T-helper 9 cell (primary cell): ENCODE measurements around the gene SOWAHB.

Source experiments
- DNase-seq: peaks from one replicate; pipeline ENCODE4 v3.0.0-alpha.2; 2020
- total RNA-seq, 2 donors: gene quantifications; one replicate each; lab custom pipeline; 2026; lab: John Stamatoyannopoulos, UW

Gene SOWAHB, protein sequence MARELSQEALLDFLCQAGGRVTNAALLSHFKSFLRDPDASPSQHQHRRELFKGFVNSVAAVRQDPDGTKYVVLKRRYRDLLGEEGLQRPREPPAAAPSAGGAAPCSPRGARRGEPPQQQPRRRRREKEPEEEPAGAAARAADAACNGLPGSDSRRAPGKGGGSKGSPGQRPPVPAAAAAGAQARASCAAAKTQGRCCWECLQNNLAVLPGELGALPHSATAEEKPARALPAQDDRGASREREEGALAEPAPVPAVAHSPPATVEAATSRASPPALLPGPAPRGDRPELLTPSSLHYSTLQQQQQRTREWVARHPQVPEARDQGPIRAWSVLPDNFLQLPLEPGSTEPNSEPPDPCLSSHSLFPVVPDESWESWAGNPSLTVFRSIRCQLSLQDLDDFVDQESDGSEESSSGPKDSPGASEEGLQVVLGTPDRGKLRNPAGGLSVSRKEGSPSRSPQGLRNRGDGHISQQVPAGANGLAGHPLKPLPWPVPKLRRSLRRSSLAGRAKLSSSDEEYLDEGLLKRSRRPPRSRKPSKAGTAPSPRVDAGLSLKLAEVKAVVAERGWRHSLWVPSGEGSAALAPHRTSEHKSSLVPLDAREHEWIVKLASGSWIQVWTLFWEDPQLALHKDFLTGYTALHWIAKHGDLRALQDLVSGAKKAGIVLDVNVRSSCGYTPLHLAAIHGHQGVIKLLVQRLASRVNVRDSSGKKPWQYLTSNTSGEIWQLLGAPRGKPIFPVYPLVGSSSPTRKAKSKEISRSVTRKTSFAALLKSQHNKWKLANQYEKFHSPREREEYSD
- total RNA-seq, result 0 reads per million in 2 donors

DNA sequence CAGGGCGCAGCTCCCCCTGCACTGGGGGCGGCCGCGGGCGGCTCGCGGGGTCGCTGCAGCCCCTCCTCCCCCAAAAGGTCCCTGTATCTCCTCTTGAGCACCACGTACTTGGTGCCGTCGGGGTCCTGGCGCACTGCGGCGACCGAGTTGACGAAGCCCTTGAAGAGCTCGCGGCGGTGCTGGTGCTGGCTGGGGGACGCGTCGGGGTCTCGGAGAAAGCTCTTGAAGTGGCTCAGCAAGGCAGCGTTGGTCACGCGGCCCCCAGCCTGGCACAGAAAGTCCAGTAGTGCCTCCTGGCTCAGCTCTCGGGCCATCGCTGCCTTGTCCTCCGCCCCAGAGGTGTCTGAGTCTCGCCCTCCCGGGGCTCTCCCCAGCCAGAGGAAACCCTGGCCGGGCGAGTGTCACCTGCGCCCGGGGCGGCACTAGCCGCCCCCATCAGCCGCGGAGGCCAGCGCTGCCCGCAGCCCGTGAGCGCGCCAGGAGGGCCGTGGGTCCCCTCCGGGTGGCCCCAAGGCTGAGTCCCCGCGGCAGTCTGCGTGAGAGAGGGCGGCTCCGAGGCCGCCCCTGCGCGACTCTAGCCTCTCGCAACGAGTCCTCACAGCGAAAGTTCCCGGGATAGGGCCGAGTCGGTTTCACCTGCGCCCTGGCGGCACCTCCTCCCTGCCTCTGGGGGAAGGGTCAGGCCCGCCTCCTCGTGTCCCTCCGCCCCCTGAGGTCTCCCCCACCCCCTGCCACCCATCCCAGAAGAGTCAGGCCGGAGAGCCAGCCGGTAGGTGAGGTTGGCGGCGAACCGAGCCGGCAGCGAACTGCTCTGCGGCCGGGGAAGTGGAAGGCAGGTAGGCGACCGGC, at the start of gene SOWAHB:
TSS of gene SOWAHB (minus strand) at position 609 of the 849 bp plus-strand sequence. CDS start at position 314, 295 bp downstream.
- peak; percentile 19 for DNase-seq

DNA sequence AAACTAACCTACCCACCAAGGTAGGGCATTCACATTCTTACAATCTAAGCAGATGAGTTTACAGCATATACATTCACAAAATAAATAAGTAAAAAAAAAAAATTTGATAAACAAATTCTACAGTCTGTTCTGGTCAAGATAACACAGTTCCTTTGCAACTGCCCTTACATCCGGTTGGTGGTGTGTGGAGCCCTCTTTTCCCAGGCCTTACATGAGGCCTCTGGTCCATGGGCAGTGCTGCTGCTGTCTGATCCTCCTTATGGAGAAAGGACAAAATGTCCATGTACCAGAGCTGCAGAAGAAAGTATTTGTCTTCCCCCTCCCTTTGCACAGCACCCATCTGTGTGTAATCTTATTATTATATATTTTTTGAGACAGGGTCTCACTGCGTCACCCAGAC, 49.4 kb upstream of the SOWAHB start:
- no peak for DNase-seq

DNA sequence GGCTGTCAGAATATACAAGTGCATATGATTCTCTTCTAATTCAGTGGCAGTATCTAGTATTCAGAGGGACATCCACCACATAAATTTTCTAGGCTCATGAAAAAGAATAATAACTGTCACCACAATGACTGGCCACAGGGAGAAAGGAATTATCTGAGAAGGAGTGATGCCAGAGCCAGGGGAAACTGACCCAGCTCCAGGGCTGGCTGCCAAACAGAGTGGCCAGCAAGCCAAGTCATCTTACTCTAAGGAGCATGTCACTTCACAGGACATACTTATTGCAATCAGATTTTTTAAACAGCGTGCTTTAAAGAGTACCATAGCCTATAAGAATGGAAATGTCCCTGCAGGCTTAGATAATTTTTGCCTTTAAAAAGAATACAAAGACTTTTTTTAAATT, 45.8 kb upstream of the SOWAHB start:
- no peak for DNase-seq

DNA sequence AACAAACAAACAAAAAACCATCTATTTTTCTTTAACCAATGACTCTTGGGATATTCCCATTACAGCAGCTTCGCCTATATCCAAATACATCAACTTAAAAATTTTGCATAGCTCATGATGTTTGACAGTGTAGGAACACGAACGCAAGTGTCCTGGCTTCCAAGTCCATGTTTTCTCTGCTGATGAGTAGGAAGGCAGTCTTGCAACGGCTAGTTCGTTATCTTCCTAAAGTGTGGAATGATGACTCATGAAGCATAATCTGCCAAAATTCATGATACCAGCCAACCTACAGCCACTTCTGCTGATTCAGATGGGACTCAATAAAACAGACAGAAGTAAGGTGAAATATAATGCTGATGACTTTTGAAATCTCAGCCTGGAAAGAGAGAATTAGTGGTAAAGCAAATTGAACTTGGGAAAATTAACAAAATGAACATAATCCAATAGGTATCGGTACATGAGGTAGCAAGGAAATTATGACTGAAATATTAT, 45.2 kb upstream of the SOWAHB start:
- no peak for DNase-seq

DNA sequence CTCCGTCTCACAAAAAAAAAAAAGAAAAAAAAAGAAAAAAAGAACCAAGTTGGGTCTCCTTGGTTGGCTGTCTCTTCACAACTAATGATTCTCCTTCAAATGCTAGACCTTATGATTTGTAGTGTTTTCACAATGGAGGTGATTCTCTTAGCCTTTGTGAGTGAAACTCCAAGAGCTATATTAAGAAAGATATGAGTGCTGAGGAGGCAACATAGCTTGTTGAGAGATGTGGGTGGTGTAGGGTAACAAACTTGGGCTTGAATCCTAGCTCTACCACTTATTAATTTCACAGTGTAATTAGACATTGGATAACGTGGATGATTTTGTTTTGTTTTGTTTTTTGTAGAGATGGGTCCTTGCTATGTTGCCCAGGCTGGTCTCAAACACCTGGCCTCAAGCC, 41.2 kb upstream of the SOWAHB start:
- DNase-seq, result no peak

DNA sequence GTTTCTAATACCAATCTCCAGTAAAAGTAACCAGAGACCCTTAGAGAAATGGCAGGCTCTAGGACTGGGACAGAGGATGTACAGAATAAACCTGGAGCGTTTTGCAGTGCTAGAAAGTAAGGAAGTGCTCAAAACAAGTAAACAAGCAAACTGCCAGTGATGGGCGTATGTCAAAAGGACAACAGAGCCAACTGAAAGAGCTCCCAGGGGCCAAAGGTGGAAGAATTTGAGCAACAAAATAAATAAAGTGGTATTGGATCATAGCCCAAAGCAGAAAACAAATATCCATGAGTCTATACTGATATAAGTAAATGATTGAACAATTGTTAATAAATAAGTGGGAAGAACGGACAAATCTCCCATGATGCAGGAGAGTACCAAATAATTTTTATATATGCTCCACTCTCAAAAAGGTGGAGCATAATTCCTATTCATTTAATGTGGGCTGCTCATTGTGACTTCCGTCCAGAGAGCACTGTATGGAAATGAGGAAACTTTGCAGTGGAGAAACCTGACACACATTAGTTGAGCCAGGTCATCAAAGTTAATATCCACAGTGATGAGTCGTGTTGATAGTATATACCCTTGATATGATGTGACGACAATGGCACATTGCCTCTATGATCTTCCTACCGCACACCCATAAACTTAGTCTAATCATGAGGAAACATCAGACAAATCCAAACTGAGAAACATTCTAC, 33.8 kb upstream of the SOWAHB start:
- no peak for DNase-seq

DNA sequence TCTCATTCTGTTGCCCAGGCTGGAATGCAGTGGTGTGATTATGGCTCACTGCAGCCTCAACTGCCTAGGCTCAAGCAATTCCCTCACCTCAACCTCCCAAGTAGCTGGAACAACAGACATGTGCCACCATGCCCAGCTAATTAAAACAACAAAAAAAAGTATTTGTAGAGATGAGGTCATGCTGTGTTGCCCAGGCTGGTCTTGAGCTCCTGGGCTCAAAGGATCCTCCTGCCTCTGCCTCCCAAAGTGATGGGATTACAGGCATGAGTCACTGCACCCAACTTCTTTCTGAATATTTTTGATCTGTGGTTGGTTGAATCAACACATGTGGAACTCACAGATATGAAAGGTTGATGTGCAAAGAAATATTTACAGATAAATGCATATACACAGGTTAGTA, 33.1 kb upstream of the SOWAHB start:
- DNase-seq, result no peak

DNA sequence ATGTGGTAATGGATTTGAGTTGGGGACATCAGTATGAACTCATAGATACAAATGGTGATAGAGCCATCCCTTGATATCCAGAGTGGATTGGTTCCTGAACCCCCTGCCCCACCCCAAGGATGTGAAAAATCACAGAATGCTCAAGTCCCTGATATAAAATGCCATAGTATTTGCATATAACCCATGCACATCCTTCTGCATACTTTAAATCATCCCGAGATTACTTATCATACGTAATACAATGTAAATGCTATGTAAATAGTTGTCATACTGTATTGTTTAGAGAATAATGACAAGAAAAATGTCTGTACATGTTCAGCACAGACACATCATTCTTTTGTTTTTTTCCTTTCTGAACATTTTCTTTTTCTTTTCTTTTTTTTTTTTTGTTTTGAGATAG, 32.7 kb upstream of the SOWAHB start:
- DNase-seq, result no peak

DNA sequence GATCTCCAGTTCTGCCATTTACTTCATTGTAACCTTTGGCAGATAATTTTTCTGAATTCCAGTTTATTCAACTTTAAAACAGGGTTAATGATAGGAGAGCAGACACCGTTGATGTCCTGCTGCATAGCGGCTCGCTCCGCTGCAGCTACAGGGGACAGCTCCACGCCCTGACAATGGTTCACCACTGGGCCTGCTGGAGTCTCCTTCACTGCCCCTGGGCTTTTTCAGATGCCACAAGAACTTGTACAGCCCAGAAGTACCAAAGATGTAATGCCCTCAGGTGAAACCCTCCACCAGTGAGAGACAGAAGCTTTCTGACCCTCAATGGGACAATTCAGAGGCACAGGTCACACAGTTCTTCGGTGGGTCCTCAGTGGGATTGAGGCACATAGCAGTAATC, 28.9 kb upstream of the SOWAHB start:
- DNase-seq, result no peak

DNA sequence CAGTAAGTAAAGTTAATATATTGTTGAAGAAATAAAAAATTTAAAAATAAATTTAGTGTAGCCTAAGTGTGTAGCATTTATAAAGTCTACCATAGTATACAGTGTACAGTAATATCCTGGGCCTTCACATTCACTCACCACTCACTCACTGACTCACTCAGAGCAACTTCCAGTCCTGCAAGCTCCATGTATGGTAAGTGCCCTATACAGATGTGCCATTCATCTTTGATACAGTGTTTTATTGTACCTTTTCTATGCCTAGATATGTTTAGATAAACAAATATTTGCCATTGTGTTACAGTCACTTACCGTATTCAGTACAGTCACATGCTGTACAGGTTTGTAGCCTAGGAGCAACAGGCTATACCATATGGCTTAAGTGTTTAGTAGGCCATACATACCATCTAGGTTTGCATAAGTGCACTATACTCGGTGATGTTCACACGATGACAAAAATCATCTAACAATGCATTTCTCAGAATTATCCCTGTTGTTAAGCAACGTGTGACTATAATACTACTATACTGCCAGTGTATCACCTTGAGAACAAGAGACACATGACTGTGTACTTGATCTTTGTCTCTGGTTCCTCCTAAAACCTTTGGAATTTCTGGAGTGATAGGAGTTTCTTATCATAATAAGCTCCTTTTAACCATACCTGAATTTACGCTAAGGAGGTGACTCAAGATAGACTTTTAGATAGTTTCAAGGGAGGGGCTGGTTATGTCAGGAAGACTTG, 25.8 kb upstream of the SOWAHB start:
- no peak for DNase-seq

DNA sequence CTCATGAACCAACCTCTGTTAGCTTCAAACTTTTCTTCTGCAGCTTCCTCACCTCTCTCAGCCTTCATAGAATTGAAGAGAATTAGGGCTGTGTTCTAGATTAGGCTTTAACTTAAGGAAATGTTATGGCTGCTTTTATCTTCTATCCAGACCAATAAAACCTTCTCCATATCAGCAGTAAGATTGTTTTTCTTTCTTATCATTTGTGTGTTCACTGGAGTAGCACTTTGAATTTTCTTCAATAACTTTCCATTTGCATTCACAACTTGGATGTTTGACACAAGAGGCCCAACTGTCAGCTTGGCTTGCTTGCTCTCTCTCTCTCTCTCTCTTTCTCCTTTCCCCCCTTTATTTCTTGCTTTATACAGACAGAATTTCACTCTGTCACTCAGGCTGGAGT, 22.8 kb upstream of the SOWAHB start:
- no peak for DNase-seq

DNA sequence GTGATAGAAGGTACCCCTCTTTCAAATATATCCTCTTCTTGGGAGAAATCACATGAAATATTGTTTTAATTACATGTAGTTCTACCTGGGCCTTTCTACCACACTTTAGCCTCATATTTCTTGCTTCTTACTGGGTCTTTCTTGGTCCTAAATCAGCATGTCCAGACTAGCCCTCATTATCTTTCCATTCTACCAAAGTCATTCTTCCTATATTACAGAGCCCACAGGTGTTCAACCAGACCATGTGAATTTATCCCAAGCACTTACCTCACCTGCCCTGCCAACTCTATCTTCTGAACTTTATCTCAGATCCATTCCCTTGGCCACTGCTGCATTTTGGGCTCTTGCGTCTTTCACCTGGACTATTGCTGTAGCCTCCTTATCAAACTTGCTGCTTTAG, 11.8 kb upstream of the SOWAHB start:
- no peak for DNase-seq

DNA sequence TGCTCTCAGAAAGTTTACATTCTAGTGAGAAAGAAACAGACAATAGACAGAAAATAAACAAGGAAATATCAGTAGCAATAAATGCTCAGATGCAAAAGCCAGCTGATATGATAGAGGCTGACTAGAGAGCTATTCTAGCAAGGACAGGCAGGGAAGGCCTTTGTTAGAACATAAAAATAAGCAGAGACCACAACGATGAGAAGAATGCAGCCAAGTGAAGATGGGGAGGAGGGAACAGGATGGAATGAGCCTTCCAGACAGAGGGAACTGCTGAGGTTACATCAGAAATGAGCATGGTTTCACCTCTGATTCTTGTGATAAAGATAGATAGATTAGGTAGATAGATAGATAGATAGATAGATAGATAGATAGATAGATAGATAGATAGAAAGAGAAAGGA, 7.6 kb upstream of the SOWAHB start:
- no peak for DNase-seq

DNA sequence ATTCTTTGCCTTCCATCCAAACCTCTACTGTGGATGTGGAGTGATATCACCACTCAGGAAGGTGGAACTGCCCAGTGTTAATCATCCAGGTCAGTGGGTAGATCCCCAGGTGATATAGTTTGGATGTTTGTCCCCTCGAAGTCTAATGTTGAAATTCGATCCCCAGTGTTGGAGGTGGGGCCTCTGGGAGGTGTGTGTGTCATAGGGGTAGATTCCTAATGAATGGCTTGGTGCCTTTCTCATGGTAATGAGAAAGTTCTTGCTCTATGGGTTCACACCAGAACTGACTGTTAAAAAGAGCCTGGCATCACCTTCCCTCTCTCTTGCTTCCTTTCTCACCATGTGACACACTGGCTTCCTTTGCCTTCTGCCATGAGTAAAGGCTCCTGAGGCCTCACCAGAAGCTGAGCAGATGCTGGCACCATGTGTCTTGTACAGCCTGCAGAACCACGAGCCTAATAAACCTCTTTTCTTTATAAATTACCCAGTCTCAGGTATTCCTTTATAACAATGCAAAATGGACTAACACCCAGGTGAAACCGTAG, 6.8 kb upstream of the SOWAHB start:
- DNase-seq, result no peak

DNA sequence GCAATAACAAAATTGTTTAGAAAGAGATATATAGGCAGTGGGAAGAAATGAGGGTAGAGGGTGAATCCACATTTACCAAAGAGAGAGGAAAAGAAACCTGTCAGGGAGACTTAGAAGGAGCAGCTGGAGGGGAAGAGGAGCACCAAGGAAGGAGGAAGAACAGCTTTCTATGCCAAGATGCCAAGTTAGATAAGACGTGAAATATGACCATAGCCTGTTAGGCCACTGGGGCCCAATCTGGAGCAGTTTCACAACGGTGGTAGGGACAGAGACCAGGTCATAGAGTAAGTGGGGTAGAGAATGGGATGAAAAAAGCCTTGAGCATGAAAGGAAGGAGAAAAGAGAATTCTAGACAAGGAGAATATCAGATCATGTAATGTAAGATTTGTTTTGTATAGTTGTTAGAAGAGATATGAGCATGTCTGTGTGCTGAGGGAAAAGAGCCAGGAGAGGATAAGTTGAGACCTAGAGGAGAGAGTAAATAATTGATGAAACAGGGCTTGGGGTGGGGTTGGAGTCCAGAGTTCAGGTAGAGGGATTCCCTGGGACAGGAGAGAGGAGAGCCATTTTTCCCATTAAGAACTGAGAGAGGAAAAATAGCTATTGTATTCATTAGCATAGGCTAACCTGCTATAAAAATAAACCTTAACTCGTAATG, 4.4 kb upstream of the SOWAHB start:
- DNase-seq, result no peak

DNA sequence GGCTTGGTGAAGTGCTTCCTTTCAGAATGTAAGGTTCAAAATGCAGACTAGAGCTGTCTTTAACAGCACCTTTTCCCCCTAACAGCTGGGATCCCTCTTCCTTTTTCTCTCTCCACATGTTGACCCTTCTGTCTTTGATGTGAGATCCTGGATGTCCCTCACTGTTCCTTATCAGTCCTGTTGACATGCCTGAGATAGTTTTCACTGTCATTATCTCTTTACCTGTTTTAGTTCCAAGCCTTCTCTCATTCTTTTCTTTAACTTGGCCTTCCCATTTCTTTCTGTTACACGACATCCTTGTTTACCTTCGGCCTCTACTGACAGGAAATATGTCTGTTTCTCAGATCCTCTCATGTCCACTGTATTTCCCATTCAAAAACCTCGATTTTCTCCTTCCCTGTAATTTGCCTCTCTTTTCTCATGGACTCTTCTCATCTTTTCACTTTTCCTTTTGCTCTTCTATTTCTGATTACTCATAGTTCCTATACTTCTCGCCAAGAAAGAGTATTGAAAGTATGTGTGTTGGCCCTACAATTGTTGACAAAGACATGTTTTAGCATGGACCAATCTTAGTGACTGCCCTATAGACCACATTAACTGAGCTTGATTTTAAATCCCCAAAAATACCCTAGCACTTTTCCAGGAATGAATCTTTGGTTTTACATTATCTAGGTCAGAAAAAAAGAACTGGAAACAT, 1.2 kb upstream of the SOWAHB start:
- no peak for DNase-seq

DNA sequence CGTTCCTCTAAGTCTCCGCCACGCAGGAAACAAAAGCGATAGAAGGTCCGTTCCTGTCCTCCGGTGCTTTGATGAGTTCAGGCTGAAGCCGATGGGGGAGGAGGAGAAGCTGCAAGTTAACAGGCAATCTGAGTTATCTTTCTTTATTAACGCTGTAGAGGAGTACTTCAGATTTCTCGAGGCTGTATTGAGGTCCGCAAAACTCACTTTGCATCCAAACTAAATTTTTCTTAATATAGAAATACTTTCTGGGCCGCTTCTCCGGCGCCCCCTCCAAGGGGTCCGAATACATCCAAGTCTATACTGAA, 395 bp upstream of the SOWAHB start:
- DNase-seq, result no peak

DNA sequence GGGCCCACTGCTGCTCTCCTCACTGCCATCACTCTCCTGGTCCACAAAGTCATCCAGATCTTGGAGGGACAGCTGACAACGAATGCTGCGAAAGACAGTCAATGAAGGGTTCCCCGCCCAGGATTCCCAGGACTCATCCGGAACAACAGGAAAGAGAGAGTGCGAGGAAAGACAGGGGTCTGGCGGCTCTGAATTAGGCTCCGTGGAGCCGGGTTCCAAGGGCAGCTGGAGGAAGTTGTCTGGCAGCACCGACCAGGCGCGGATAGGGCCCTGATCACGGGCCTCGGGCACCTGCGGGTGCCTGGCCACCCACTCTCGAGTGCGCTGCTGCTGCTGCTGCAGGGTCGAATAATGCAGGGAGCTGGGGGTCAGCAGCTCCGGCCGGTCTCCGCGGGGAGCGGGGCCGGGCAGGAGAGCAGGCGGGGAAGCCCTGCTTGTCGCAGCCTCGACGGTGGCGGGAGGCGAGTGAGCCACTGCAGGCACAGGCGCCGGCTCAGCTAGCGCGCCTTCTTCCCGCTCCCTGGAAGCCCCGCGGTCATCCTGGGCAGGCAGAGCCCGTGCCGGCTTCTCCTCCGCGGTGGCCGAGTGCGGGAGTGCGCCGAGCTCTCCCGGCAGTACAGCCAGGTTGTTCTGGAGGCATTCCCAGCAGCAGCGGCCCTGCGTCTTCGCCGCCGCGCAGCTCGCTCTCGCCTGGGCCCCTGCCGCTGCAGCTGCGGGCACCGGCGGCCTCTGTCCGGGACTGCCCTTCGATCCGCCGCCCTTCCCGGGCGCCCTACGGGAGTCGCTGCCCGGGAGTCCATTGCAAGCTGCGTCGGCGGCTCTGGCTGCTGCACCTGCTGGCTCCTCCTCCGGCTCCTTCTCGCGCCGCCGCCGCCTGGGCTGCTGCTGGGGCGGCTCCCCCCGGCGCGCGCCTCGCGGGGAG, 1.1 kb downstream of the SOWAHB start:
- peak; percentile 35 for DNase-seq

DNA sequence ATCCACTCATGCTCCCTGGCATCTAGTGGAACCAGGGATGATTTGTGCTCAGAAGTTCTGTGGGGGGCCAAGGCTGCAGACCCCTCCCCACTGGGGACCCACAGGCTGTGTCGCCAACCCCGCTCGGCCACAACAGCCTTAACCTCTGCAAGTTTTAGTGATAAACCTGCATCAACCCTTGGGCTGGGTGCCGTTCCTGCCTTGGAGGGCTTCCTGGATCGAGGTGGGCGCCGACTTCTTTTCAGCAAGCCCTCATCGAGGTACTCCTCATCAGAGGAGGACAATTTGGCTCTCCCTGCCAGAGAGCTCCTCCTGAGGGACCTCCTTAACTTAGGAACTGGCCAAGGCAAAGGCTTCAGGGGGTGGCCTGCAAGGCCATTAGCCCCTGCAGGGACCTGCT, 1.9 kb downstream of the SOWAHB start:
- no peak for DNase-seq
